Measurements from ENCODE around the gene MAPK8IP1.
"Not testable (repeated sequence)": the region's sequence is repeated elsewhere in the genome, so short reads cannot be mapped to it uniquely, and the experiment has no call there.

MAPK8IP1 gene

GRCh38 chr11:45885274-45885920, at the start of gene MAPK8IP1:
Gene MAPK8IP1, plus strand, starts transcription at chr11:45885651. Its CDS starts 170 bp downstream, at chr11:45885821.
- DNase-seq: peak; percentile 68

- no peak for DNase-seq
Observed at GRCh38 chr11:45839204-45839603, 46.2 kb upstream of the MAPK8IP1 start.

- not testable (repeated sequence) for DNase-seq
Observed at GRCh38 chr11:45840251-45840650, 45.2 kb upstream of the MAPK8IP1 start.

DNA sequence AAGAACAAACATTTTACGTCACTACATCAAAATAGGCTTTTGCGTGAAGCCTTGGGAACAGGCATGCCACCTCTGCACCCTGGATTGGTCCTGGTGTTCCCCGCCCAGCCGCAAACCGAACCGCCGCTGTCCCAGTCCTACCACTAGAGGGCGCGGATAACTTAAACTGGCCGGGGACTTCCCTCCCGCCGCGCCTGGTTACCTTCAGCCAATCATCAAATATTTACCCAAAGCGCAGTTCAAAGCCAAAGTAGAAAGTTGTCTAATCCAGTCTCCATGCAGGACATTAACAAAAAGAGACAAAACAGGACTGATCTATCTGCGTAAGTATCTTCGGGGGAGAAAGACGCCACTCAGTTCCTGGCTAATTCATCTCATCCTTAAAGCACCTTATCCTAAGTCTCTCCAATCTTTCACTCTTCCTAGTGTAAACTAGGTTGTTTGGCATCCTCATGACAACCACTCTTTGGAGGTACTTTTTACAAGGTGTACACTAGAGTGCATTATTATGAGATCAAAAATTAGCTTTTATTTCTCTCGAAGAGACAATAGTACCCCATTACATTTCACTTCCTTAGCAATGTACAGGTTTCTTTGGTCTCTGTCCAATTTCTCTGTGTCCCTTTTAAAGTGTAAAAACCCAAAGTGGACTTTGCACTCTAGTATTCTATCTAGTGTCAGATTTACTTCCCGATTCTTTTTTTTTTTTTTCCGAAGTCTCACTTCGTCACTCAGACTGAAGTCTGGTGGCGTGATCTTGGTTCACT, 42.1 kb upstream of the MAPK8IP1 start:
- peak; percentile 80 for DNase-seq

- no peak for DNase-seq
Observed at GRCh38 chr11:45844822-45845578, 40.5 kb upstream of the MAPK8IP1 start.

- no peak for DNase-seq
Observed at GRCh38 chr11:45846174-45846675, 39.2 kb upstream of the MAPK8IP1 start.

GRCh38 chr11:45846974-45847910, 38.2 kb upstream of the MAPK8IP1 start, which contains the start of gene CRY2:
Gene CRY2, plus strand, starts transcription at chr11:45847475. Its CDS starts 16 bp downstream, at chr11:45847491.
- DNase-seq: peak; percentile 95

DNA sequence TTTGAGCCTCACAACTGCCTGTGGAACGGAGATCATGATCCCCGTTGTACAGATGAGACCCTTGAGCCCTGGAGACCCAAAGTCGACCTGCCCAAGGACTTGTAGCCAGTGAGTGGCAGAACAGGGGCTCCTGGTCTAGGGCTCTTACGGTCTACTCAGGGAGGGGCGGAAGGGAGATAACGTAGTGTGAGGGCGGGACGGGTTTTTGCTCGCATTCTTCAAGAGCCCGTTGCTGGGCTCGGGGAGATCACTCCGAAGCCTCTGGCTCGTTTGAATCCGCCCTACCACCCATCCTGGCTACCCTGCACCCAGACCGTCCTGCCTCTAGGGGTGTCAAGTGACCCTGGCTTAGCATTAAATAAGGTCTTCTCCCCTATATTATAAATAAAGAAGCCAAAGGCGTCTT, 37.5 kb upstream of the MAPK8IP1 start:
- peak; percentile 17 for DNase-seq

DNA sequence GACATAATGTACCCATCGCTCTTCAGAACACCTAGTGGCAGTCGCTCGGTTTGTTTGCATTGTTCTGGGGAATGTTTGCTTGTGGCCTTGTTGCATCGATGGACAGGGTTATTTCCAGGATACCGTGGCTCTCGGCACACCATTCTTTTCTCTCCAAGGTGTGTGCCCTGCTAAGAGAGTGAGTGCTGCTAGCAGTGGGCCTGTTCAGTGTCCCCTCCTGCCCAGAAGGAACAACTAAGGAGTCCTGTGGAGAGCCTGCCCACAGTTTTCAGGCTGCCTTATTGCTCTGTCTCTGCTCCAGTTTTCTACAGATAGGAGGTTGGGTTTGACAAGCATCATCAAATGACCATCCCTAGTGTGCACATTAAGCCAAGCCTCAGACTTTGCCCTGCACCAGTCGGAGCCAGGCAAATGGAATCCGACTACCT, 36.8 kb upstream of the MAPK8IP1 start:
- no peak for DNase-seq

DNA sequence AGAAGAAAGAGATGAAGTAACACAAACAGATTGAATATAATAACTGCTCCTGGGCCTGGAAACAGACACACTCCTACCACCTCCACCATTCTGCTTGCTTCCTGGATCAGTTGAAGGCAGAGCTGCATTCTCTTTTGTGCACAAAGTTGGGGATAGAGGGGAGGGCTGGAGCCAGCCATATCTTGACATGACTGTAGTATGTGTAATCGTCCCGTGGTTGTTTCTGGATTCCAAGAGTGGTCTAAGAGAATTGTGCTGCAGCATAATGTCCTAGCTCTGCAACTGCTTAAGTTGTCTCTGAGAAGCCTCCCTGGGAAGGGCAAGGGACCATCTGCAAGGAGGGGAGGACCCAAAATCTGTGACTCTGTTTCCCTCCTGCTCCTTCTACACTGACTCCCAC, 35.0 kb upstream of the MAPK8IP1 start:
- no peak for DNase-seq

- DNase-seq: no peak
Observed at GRCh38 chr11:45851228-45851627, 34.2 kb upstream of the MAPK8IP1 start.

DNA sequence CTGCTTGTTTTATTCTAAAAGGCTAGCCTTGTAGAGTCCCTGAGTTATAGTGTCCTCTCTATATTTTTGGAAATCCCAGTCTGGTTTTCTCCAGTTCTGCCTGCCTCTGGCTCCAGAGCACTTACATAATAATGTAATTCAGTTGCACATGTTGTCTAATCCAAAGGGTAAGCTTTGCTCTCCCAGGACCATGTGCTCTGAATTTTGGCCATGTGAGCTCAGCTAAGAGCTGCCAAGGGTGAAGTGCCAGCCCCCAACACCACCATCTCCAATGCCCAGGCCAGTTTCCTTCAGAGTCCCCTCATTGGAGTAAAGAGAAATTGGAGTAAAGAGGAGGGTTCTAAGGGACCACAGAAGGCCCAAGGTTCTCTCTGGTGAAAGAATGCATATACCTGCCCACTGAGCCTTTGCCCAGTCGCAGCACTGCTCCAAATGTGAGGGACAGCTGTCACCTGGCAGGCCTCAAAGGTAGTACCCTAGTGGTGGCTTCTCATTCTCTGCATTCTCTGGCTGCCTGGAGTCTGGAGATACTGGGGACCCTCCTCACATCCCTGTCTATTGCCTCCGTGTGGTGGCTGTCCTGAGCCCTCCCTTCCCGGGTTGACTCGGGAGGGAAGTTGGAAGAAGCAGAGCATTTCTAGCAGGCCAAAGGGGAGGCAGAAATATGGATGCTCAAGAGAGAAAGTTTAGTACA, 33.3 kb upstream of the MAPK8IP1 start:
- no peak for DNase-seq

- DNase-seq: no peak
Observed at GRCh38 chr11:45852712-45853101, 32.7 kb upstream of the MAPK8IP1 start.

DNA sequence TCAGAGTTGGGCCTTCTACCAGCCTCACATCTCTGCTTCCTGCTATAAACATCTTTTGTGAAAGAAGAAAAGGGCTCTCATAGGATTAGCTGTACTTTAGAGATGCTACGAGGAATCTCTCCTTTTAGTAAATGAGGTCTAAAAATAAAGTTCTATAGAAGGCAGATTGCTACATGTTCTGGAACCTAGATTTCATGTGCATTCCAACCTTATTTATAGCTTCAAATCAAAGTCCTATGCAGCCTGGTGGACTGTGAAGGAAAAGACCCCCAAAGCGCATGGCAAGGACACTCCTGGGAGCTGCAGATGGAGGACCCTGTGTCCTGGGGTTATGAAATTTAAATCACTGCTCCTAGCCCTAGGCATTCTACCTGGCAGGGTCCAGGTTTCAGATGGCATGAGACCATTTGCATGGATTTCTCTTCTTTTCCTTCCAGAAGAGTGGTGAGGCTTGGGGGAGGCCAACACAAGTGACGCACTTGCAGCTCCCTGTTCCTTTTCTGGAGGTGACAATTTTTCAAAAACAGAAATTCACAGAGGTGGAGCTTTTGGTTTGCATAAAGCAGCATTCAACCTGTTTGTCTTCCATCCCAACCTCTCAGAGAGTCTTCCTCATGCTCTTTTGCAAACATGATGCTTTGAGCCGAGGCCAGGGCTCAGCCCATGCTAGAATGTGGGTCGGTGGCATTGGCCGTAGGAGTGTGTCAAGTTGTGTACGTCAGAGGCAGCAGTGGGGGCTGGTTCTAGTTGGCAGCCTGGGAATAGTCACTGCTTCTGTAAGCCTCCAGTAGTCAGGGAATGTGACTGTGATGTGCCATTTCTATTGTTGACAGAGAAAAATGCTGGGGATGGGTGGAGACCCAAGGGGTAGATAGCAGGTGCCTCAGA, 31.9 kb upstream of the MAPK8IP1 start:
- no peak for DNase-seq

DNA sequence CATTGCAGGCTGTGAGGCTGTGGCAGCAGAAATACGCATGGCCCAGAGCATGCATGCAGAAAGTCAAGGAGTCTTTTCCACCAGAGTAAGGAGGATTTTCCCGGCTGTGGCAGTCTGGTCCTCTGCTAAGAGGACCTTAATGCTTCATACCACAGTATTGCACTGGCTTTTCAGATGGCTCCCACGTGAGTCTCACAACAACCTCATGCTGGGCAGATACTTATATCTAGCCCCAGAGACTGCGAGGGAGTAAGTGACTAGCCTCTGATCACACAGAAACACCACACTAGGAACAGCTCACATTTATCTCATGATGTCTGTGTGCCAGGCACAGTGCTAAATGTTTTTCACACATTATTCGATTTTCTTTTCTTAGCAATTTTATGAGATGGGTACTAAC, 30.1 kb upstream of the MAPK8IP1 start:
- no peak for DNase-seq

DNA sequence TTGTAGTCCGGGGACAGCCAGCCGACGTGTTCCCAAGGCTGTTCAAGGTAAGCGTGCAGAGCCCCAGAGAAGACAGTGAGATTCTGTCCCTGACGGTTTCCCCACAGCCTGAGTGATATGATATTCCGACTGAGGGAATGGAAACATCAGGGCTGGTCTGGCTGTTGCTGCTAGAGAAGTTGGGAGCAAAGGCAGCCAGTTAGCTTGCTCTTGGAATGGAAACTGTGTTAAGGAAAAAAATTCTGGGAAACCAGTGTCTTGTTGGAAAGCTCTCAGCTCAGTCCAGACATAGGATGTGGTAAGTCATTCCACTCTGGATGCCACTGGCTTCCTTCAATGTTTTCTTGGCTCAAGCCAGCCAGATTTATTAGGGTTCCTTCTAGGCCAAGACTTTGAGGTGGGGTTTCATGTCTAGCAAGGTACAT, 29.4 kb upstream of the MAPK8IP1 start:
- no peak for DNase-seq

DNA sequence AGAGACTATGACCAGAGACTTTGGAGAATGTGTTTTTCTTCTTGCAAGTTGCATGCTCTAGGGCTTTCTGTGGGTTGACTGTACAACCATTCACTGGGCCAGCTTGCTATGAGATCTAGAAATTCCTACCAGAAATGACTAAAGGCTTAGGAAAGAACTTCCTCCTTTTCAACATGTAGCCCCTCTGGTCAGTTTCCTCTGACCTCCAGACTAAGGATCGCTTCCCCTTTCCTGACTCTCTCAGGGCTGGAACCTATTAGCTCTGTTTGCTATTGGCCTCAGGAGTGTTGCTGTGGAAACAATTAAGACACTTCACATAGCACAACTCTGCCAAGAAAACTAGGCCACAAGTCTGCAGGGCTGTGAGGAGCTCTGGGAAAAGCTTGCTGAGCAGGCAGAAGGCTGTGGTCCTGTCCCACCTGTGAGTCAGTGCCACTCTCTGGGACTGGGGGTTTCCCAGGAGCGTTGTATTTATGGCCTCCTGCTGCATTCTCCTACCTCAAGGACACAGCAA, 27.4 kb upstream of the MAPK8IP1 start:
- DNase-seq: no peak

GRCh38 chr11:45858751-45859398, 26.6 kb upstream of the MAPK8IP1 start:
- DNase-seq: no peak

DNA sequence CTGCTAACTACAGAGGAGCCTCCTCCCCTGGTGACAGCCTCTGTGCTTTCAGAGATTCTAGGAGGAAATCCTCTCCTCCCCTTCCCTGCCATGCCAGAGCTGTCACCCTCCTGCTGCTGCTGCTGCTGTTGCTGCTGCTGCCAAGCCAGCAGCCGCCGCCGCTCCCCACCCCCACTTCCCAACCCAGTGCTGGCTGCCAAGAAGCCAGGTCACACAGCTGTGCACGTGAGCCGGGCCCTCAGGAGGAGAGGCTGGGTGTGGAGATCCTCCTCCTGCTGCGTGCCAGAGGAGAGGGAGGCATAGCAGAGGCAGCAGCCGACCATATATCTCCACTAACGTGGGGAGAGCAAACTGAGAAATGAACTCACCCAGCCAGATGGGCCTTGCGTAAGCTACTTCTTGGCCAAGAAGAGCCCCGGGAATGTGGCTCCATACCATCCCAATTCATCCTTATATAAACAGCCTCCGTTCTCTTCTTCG, 25.8 kb upstream of the MAPK8IP1 start:
- no peak for DNase-seq

- no peak for DNase-seq
Observed at GRCh38 chr11:45860348-45860747, 25.1 kb upstream of the MAPK8IP1 start.

Measured in NCI-H1436 (cell line).